A549 (cell line): ENCODE results near the gene MANEAL.

ENCODE experiments used
- ATOH8 ChIP-seq: fragments of 250-450 bp; sonication (Bioruptor Pico); IDR thresholded peaks from 2 replicates; pipeline ENCODE4 v1.5.0; 2020; ENCODE audit warnings: low read depth, mild to moderate bottlenecking, moderate library complexity
- CEBPB ChIP-seq, 2 experiments: fragments of >200 bp in 1 of 2; sonication (Bioruptor Twin) in 1 of 2; formaldehyde crosslinking in 1 of 2; IDR thresholded peaks; 2 replicates each; pipeline ENCODE4 v1.6.1; 2012 to 2016
- CTCF ChIP-seq: fragments of >200 bp; sonication (Bioruptor Twin); formaldehyde crosslinking; IDR thresholded peaks from 3 replicates; pipeline ENCODE4 v1.5.1; 2016
- HMGXB4 ChIP-seq: fragments of 250-450 bp; sonication (Bioruptor Pico); IDR thresholded peaks from 2 replicates; pipeline ENCODE4 v1.5.0; 2021; ENCODE audit warnings: mild to moderate bottlenecking, moderate library complexity, borderline replicate concordance
- KDM1A ChIP-seq: fragments of 200-600 bp; sonication (generic); IDR thresholded peaks from 2 replicates; pipeline ENCODE4 v1.6.1; 2016; ENCODE audit warnings: low read depth, mild to moderate bottlenecking
- MAFK ChIP-seq: fragments of 450-650 bp; IDR thresholded peaks from 2 replicates; pipeline ENCODE4 v1.6.1; 2014; ENCODE audit not compliant: partially characterized antibody
- NPAS2 ChIP-seq: fragments of 250-450 bp; sonication (Bioruptor Pico); IDR thresholded peaks from 2 replicates; pipeline ENCODE4 v1.8.0; 2022; ENCODE audit warnings: mild to moderate bottlenecking, moderate library complexity, borderline replicate concordance
- RFX5 ChIP-seq: fragments of 450-650 bp; IDR thresholded peaks from 2 replicates; pipeline ENCODE4 v1.7.1; 2014; ENCODE audit warnings: antibody characterized with exemption, mild to moderate bottlenecking, moderate library complexity
- SREBF2 ChIP-seq: fragments of 450-650 bp; IDR thresholded peaks from 2 replicates; pipeline ENCODE4 v1.6.1; 2014; ENCODE audit warnings: mild to moderate bottlenecking, moderate library complexity
- USF2 ChIP-seq: fragments of 450-650 bp; IDR thresholded peaks from 2 replicates; pipeline ENCODE4 v1.6.1; 2014; ENCODE audit warnings: antibody characterized with exemption

GRCh38 chr1:37802439-37802838 lies 8.8 kb downstream of the MANEAL start:
- TF ChIP-seq RFX5 (no peak), MAFK (no peak), CTCF (no peak), USF2 (no peak), SREBF2 (no peak), CEBPB (IDR thresholded peaks at IDR 0.05) (no peak), HMGXB4 (CRISPR knock-in tag) (no peak), KDM1A (no peak), NPAS2 (CRISPR knock-in tag) (no peak), ATOH8 (no peak)
